Measurements from ENCODE around the gene RHOB.

Gene RHOB

DNA sequence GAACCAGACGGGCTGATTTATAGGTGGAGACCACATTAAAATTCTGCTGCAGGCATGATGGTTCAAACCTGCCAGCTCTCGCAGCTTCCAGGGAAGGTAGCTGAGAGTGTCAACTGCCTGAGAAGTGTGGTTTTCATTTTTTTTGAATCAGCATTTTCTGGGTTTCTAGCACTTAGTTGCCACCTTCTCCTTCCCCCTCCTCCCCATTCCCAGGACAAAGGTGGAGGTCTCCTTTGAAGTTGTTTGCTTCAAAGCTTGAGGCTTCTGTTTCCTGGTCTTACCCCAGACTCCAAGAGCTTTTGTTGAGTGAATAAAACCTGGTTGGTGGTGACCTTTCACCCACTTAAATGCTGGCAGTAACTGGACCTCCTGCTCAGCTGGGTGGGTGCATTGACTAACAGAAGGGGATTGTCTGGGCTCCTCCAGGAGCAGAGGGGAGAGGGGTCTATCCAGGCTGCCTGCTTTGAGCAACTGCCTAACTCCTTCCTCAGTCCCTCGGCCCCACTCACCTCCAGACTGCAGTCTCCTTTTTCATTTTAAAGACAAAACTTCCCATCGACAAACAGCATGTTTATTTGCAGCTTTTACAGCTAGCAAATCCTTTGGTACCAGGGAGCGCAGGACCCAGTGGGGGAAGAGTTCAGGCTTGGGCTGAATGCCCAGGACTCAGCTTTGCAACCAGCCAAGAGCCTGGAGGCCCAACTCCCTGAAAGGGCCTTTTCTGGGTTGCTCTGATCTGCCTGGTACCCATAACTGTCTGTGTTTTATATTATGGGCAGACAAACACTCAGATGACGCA, 3.5 kb downstream of the RHOB start:
- DNase-seq (ENCODE audit: low read depth, low spot score), result no peak

GRCh38 chr2:20451000-20451290, 4.1 kb downstream of the RHOB start:
- H3K4me3 ChIP-seq, result peak overlapping the region; percentile 97
- TF ChIP-seq FOXP2 (optimal IDR thresholded peaks at IDR 0.05; ENCODE audit: control extremely low read depth, extremely low read length, insufficient read depth) (peak; percentile 39), EZH2 (IDR thresholded peaks at IDR 0.05) (no peak), POLR2AphosphoS5 (IDR thresholded peaks at IDR 0.05; ENCODE audit: borderline replicate concordance, low read depth, low read length) (no peak)
- no peaks in the 10 kb centered on the region for H3K9me3 ChIP-seq (ENCODE audit: low read depth, low read length)
- H3K36me3 ChIP-seq (ENCODE audit: insufficient read depth, low read length), result peaks cover 12% of the 10 kb centered on the region
- DNase-seq (ENCODE audit: low read depth, low spot score), result peak; percentile 55
- peak overlapping the region; percentile 78 for H3K27ac ChIP-seq
- H3K9ac ChIP-seq (ENCODE audit: insufficient read length), result peak overlapping the region; percentile 32

More for the DNA sequence above, 3.5 kb downstream of the RHOB start:
- Histone ChIP-seq H3K36me3 (ENCODE audit: insufficient read depth, low read length) (peaks cover 12% of the 10 kb centered on the region), H3K9me3 (ENCODE audit: low read depth, low read length) (no peaks in the 10 kb centered on the region), H3K9ac (ENCODE audit: insufficient read length) (peak overlapping the region; percentile 32), H3K4me3 (peak overlapping the region; percentile 97), H3K27ac (peak overlapping the region; percentile 78)
- TF ChIP-seq FOXP2 (optimal IDR thresholded peaks at IDR 0.05; ENCODE audit: control extremely low read depth, extremely low read length, insufficient read depth) (no peak), EZH2 (IDR thresholded peaks at IDR 0.05) (no peak), POLR2AphosphoS5 (IDR thresholded peaks at IDR 0.05; ENCODE audit: borderline replicate concordance, low read depth, low read length) (0 out of 2 replicates have a peak, but pooled peaks have one; percentile 26)

GRCh38 chr2:20451341-20451740, 4.5 kb downstream of the RHOB start:
- Histone ChIP-seq H3K9ac (ENCODE audit: insufficient read length) (no peak overlapping the region), H3K27ac (peak overlapping the region; percentile 78), H3K9me3 (ENCODE audit: low read depth, low read length) (no peaks in the 10 kb centered on the region), H3K36me3 (ENCODE audit: insufficient read depth, low read length) (peaks cover 12% of the 10 kb centered on the region), H3K4me3 (peak overlapping the region; percentile 97; the same call in 1 of the 2 replicates)
- DNase-seq (ENCODE audit: low read depth, low spot score), result no peak
- TF ChIP-seq FOXP2 (optimal IDR thresholded peaks at IDR 0.05; ENCODE audit: control extremely low read depth, extremely low read length, insufficient read depth) (no peak), EZH2 (IDR thresholded peaks at IDR 0.05) (no peak)

DNA sequence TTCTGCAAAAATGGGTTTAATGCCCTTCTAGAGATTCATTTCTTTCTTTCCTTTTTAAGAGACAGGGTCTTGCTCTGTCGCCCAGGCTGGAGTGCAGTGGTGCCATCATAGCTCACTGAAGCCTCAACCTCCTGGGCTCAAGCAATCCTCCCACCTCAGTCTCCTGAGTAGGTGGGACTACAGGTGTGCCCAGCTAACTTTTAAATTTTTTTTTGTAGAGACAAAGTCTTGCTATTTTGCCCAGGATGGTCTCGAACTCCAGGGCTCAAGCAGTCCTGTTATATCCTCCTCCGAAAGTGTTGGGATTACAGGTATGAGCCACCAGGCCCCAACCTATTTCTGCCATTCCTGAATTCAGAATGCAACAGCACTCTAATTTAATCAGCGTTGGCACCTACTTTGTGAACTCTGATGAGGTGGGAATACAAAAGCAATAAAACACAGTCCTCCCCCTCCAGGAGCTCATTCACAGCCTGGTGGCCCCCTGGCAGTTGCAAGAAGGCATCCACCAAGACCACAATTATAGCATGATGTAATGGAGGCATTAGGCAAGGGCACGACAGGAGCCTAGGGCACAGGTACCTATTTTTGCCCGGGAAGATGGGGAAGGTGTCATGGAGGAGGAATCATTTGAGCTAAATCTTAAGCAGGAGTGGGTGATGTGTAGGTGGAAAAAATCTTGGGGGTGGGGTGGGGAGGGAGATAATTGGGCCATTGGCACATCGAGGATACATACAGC, 5.1 kb downstream of the RHOB start:
- no peak for DNase-seq (ENCODE audit: low read depth, low spot score)
- TF ChIP-seq EZH2 (IDR thresholded peaks at IDR 0.05), result no peak
- no peak for TF ChIP-seq FOXP2 (optimal IDR thresholded peaks at IDR 0.05; ENCODE audit: control extremely low read depth, extremely low read length, insufficient read depth)
- Histone ChIP-seq H3K9me3 (ENCODE audit: low read depth, low read length) (no peaks in the 10 kb centered on the region), H3K27ac (0 out of 2 replicates have a peak overlapping the region, but pooled peaks have one; percentile 78), H3K36me3 (ENCODE audit: insufficient read depth, low read length) (peaks cover 12% of the 10 kb centered on the region), H3K9ac (ENCODE audit: insufficient read length) (no peak overlapping the region), H3K4me3 (no peak overlapping the region)

GRCh38 chr2:20452551-20452950, 5.7 kb downstream of the RHOB start:
- H3K9me3 ChIP-seq (ENCODE audit: low read depth, low read length), result no peaks in the 10 kb centered on the region
- H3K27ac ChIP-seq, result no peak overlapping the region
- DNase-seq (ENCODE audit: low read depth, low spot score), result no peak
- H3K36me3 ChIP-seq (ENCODE audit: insufficient read depth, low read length), result peaks cover 11% of the 10 kb centered on the region
- no peak overlapping the region for H3K4me3 ChIP-seq
- H3K9ac ChIP-seq (ENCODE audit: insufficient read length), result no peak overlapping the region
- no peak for TF ChIP-seq POLR2AphosphoS5 (IDR thresholded peaks at IDR 0.05; ENCODE audit: borderline replicate concordance, low read depth, low read length)

GRCh38 chr2:20453087-20453486, 6.2 kb downstream of the RHOB start:
- Histone ChIP-seq H3K4me3 (no peak overlapping the region), H3K9ac (ENCODE audit: insufficient read length) (no peak overlapping the region), H3K36me3 (ENCODE audit: insufficient read depth, low read length) (peaks cover 7% of the 10 kb centered on the region), H3K9me3 (ENCODE audit: low read depth, low read length) (no peaks in the 10 kb centered on the region), H3K27ac (no peak overlapping the region)
- TF ChIP-seq FOXP2 (optimal IDR thresholded peaks at IDR 0.05; ENCODE audit: control extremely low read depth, extremely low read length, insufficient read depth) (no peak), EZH2 (IDR thresholded peaks at IDR 0.05) (no peak), POLR2AphosphoS5 (IDR thresholded peaks at IDR 0.05; ENCODE audit: borderline replicate concordance, low read depth, low read length) (no peak)
- DNase-seq (ENCODE audit: low read depth, low spot score), result no peak

GRCh38 chr2:20454036-20454981, 7.4 kb downstream of the RHOB start:
- DNase-seq (ENCODE audit: low read depth, low spot score), result no peak
- Histone ChIP-seq H3K27ac (no peak overlapping the region), H3K9me3 (ENCODE audit: low read depth, low read length) (no peaks in the 10 kb centered on the region), H3K4me3 (no peak overlapping the region), H3K36me3 (ENCODE audit: insufficient read depth, low read length) (no peaks in the 10 kb centered on the region; the same call in 1 of the 2 replicates), H3K9ac (ENCODE audit: insufficient read length) (no peak overlapping the region)
- TF ChIP-seq EZH2 (IDR thresholded peaks at IDR 0.05), result no peak
- TF ChIP-seq FOXP2 (optimal IDR thresholded peaks at IDR 0.05; ENCODE audit: control extremely low read depth, extremely low read length, insufficient read depth), result no peak
- no peak for TF ChIP-seq POLR2AphosphoS5 (IDR thresholded peaks at IDR 0.05; ENCODE audit: borderline replicate concordance, low read depth, low read length)

DNA sequence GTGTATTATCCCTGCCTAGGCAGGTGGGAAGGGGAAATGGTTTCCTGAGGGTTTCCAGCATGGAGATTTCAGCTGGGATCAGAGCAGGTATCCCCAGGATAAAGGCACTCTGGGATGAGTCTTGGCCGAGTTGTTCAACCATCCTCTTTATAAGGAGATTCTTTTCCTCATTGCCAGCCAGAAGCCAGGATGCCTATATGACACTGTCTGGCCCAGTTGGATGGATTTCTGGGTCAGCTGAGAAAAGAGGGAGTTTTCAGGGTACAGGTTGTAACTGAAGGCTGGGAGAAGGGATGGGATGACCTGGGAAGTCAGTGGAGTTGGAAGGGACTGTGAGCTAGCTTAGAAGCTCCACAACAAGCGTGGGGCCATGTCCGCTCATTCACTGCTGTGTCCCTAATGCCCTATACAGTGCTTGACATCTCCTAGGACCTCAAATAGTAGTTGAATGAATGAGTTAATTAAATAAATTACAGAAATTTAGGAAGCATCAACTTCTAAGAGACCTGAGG, 8.3 kb downstream of the RHOB start:
- no peak overlapping the region for H3K9ac ChIP-seq (ENCODE audit: insufficient read length)
- DNase-seq (ENCODE audit: low read depth, low spot score), result no peak
- TF ChIP-seq EZH2 (IDR thresholded peaks at IDR 0.05), result no peak
- no peak for TF ChIP-seq POLR2AphosphoS5 (IDR thresholded peaks at IDR 0.05; ENCODE audit: borderline replicate concordance, low read depth, low read length)
- TF ChIP-seq FOXP2 (optimal IDR thresholded peaks at IDR 0.05; ENCODE audit: control extremely low read depth, extremely low read length, insufficient read depth), result no peak
- H3K9me3 ChIP-seq (ENCODE audit: low read depth, low read length), result no peaks in the 10 kb centered on the region
- H3K36me3 ChIP-seq (ENCODE audit: insufficient read depth, low read length), result no peaks in the 10 kb centered on the region
- H3K27ac ChIP-seq, result no peak overlapping the region
- H3K4me3 ChIP-seq, result no peak overlapping the region

Data from SK-N-MC (cell line).